B cell (primary cell): ENCODE results near the gene DHX34. TPM values are rescaled to one million over a fixed set of nuclear protein-coding genes. Genes with fewer than 3 reads are reported as not detected.

ENCODE experiments used
- ATAC-seq: fragments of 200-7000 bp; cut with Tn5 transposase; one replicate; pipeline ENCODE4 v1.10.0; 2021; ENCODE audit warnings: low read depth, mild to moderate bottlenecking, moderate number of reproducible peaks, moderate library complexity
- CTCF ChIA-PET: fragments of 350-600 bp; sonication (Branson Sonifier 250); formaldehyde crosslinking; loops from one replicate; lab custom pipeline; 2021; ENCODE audit warnings: antibody characterized with exemption, inconsistent platforms; lab: Charles Lee
- POLR2A ChIA-PET: fragments of 350-600 bp; sonication (Branson Sonifier 250); formaldehyde crosslinking; loops from one replicate; lab custom pipeline; 2021; ENCODE audit warnings: antibody characterized with exemption; lab: Charles Lee
- DNase-seq: peaks from one replicate; pipeline ENCODE4 v3.0.0; 2013
- H2AFZ ChIP-seq: 2 replicates; pipeline ENCODE4 v1.6.1; 2012; ENCODE audit warnings: mild to moderate bottlenecking, low read depth, low read length; ENCODE audit not compliant: insufficient read depth, poor library complexity, severe bottlenecking
- H3K27ac ChIP-seq, 2 donors: 1 replicate in 1 of 2; 2 replicates in 1 of 2; pipeline ENCODE4 v1.5.1; 2012 to 2013; ENCODE audit warnings: low read length in 2 of 2, mild to moderate bottlenecking in 2 of 2, moderate library complexity in 1 of 2
- H3K27me3 ChIP-seq, 4 experiments: fragments of 200-600 bp in 1 of 4; sonication (generic) in 1 of 4; replicated peaks in 1 of 4; 1 replicate in 2 of 4; 2 replicates in 2 of 4; pipeline versions ENCODE4 v1.6.1 to v1.7.0; 2013 to 2016; ENCODE audit warnings: low read length in 3 of 4, mild to moderate bottlenecking in 2 of 4, mixed read lengths in 1 of 4, moderate library complexity in 1 of 4; ENCODE audit not compliant: insufficient read depth in 4 of 4, control insufficient read depth in 3 of 4; ENCODE audit errors: control extremely low read depth in 1 of 4
- H3K36me3 ChIP-seq, 2 experiments: replicated peaks in 1 of 2; 1 replicate in 1 of 2; 2 replicates in 1 of 2; pipeline versions ENCODE4 v1.6.1 to v1.7.1; 2013; ENCODE audit warnings: low read length in 1 of 2; ENCODE audit not compliant: insufficient read depth in 2 of 2, control insufficient read depth in 1 of 2; ENCODE audit errors: control extremely low read depth in 1 of 2, extremely low read depth in 1 of 2
- H3K4me1 ChIP-seq, 2 donors: fragments of 200-600 bp in 1 of 2; sonication (generic) in 1 of 2; 1 replicate in 1 of 2; 2 replicates in 1 of 2; pipeline versions ENCODE4 v1.5.1 to v1.6.1; 2013 to 2017; ENCODE audit warnings: low read length in 2 of 2; ENCODE audit not compliant: control insufficient read depth in 2 of 2, insufficient read depth in 2 of 2
- H3K4me2 ChIP-seq: replicated peaks from 2 replicates; pipeline ENCODE3; 2012; ENCODE audit warnings: mild to moderate bottlenecking, low read depth, low read length; ENCODE audit not compliant: poor library complexity, severe bottlenecking
- H3K4me3 ChIP-seq, 5 experiments: fragments of 200-600 bp in 1 of 5; sonication (generic) in 1 of 5; 1 replicate in 3 of 5; 2 replicates in 2 of 5; pipeline versions ENCODE4 v1.5.1 to v1.7.0; 2011 to 2016; ENCODE audit warnings: low read length in 4 of 5, mild to moderate bottlenecking in 4 of 5, low read depth in 2 of 5, control low read depth in 1 of 5, moderate library complexity in 1 of 5; ENCODE audit not compliant: insufficient read depth in 1 of 5; ENCODE audit errors: control extremely low read depth in 1 of 5, extremely low read depth in 1 of 5
- H3K79me2 ChIP-seq: fragments of 200-600 bp; sonication (generic); one replicate; pipeline ENCODE4 v1.6.0; 2016; ENCODE audit warnings: low read length; ENCODE audit not compliant: control insufficient read depth, insufficient read depth
- H3K9ac ChIP-seq: fragments of 200-600 bp; sonication (generic); 2 replicates; pipeline ENCODE4 v1.6.1; 2017; ENCODE audit warnings: mild to moderate bottlenecking, low read length, moderate library complexity
- H3K9me3 ChIP-seq, 3 donors: one replicate each; pipeline versions ENCODE4 v1.6.1 to v1.7.1; 2013; ENCODE audit warnings: low read length in 2 of 3; ENCODE audit not compliant: control insufficient read depth in 2 of 3, insufficient read depth in 1 of 3; ENCODE audit errors: control extremely low read depth in 1 of 3
- H4K20me1 ChIP-seq: 2 replicates; pipeline ENCODE4 v1.6.0; 2012; ENCODE audit warnings: mild to moderate bottlenecking, low read length; ENCODE audit not compliant: insufficient read depth, control insufficient read depth, poor library complexity, severe bottlenecking
- H3K27ac Mint-ChIP-seq: one replicate; pipeline ENCODE4 v1.8.0; 2021; ENCODE audit warnings: mixed read lengths
- H3K27me3 Mint-ChIP-seq: one replicate; pipeline ENCODE4 v1.8.0; 2021; ENCODE audit warnings: mixed read lengths
- H3K4me1 Mint-ChIP-seq: one replicate; pipeline ENCODE4 v1.8.0; 2021; ENCODE audit warnings: mixed read lengths
- H3K4me3 Mint-ChIP-seq: one replicate; pipeline ENCODE4 v1.8.0; 2021; ENCODE audit warnings: mixed read lengths
- H3K9me3 Mint-ChIP-seq: one replicate; pipeline ENCODE4 v1.8.0; 2022; ENCODE audit warnings: mixed read lengths; ENCODE audit not compliant: insufficient read depth
- EZH2 ChIP-seq: IDR thresholded peaks from 2 replicates; pipeline ENCODE4 v1.6.1; 2012; ENCODE audit warnings: borderline replicate concordance, low read depth, mild to moderate bottlenecking, moderate library complexity, low read length; ENCODE audit not compliant: insufficient read depth, poor library complexity, severe bottlenecking
- WGBS: methylation state at CpG from one replicate; pipeline ENCODE4 v1.1.5; 2013; ENCODE audit warnings: missing lambda C conversion rate; ENCODE audit not compliant: insufficient coverage; 5-methylcytosine and 5-hydroxymethylcytosine counted together
- intact Hi-C: fragments of 100-400 bp; cut with micrococcal nuclease; formaldehyde crosslinking; loops from one replicate; pipeline ENCODE4 v1.10.0; 2022
- polyA plus RNA-seq: library from polyadenylated mRNA; depleted of rRNA; stranded (reverse); fragments of >200 nt; gene quantifications from 2 replicates; pipeline ENCODE4 v1.2.3, GENCODE V29; 2012
- total RNA-seq, 2 donors: library from RNA; stranded (reverse); fragments of 120-200 nt in 1 of 2; gene quantifications; 1 replicate in 1 of 2; 2 replicates in 1 of 2; pipeline versions ENCODE4 v1.2.3 to v1.2.4, GENCODE V29; 2013 to 2022
- TF ChIP-seq, protein P1 (sequence below): fragments of 200-600 bp; IDR thresholded peaks from one replicate; pipeline ENCODE4 v1.8.0; 2022; ENCODE audit warnings: antibody characterized with exemption, mild to moderate bottlenecking

DHX34 gene
- total and polyA plus RNA-seq, 2 donors (not counting 1 experiment from before 2014, with no cell fraction given), result 25.1 to 31.3 TPM

DNA sequence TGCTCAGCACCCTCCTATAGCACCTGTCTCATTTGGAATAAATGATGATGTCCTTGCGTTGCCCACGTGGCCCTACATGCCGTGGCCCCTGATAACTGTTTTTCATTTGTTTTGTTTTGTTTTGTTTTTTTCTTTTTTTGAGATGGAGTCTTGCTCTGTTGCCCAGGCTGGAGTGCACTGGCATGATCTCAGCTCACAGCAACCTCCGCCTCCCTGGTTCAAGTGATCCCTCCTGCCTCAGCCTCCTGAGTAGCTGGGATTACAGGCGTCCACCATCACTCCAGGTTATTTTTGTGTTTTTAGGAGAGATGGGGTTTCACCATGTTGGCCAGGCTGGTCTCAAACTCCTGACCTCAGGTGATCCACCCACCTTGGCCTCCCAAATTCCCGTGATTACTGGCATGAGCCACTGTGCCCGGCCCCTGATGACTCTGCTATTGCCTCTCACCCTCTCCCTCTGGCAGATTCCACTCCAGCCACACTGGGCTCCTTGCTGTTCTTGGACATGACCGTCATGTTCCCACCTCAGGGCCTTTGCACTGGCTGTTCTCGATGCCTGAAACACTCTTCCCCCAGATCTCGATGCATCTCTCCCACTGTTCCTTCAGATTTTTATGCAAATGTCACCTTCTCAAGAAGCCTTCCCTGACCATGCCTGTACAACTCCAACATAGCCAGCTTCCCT is 9.8 kb upstream of the DHX34 start:
- intact Hi-C loops, result no loop called here
- no peak overlapping the region for H2AFZ ChIP-seq
- peaks cover 0 to 8% of the 10 kb centered on the region in 2 donors for H3K4me1 ChIP-seq
- no peaks in the 10 kb centered on the region for H4K20me1 ChIP-seq
- H3K36me3 ChIP-seq, result no peaks in the 10 kb centered on the region
- no peak overlapping the region for H3K9ac ChIP-seq
- H3K27ac ChIP-seq, result no peak overlapping the region
- ChIA-PET CTCF (interaction anchor here (0.6 to 1.3 kb wide), 2 partner anchors 10 to 326 kb away, joined by 3 read pairs; partner anchors contain the start of gene DHX34), POLR2A (no interaction called here)
- Mint-ChIP-seq H3K4me3 (no peak overlapping the region), H3K27ac (no peak overlapping the region), H3K4me1 (peaks cover 11% of the 10 kb centered on the region), H3K27me3 (peaks cover 12% of the 10 kb centered on the region), H3K9me3 (no peaks in the 10 kb centered on the region)
- no peak for ATAC-seq
- H3K4me2 ChIP-seq, result no peak overlapping the region
- 77% methylated on average over 7 of the region's 10 CpGs for WGBS
- DNase-seq, result no peak
- no peak overlapping the region for H3K4me3 ChIP-seq
- TF ChIP-seq EZH2, result no peak
- TF ChIP-seq, protein P1, sequence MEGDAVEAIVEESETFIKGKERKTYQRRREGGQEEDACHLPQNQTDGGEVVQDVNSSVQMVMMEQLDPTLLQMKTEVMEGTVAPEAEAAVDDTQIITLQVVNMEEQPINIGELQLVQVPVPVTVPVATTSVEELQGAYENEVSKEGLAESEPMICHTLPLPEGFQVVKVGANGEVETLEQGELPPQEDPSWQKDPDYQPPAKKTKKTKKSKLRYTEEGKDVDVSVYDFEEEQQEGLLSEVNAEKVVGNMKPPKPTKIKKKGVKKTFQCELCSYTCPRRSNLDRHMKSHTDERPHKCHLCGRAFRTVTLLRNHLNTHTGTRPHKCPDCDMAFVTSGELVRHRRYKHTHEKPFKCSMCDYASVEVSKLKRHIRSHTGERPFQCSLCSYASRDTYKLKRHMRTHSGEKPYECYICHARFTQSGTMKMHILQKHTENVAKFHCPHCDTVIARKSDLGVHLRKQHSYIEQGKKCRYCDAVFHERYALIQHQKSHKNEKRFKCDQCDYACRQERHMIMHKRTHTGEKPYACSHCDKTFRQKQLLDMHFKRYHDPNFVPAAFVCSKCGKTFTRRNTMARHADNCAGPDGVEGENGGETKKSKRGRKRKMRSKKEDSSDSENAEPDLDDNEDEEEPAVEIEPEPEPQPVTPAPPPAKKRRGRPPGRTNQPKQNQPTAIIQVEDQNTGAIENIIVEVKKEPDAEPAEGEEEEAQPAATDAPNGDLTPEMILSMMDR, result no peak
- no peaks in the 10 kb centered on the region for H3K79me2 ChIP-seq
- H3K27me3 ChIP-seq, result peaks cover 0 to 8% (median 0%) of the 10 kb centered on the region in 4 experiments
- H3K9me3 ChIP-seq, result peaks cover 0 to 5% (median 0%) of the 10 kb centered on the region in 3 donors
